ENCODE measurements around the gene ARMC9.

DNA sequence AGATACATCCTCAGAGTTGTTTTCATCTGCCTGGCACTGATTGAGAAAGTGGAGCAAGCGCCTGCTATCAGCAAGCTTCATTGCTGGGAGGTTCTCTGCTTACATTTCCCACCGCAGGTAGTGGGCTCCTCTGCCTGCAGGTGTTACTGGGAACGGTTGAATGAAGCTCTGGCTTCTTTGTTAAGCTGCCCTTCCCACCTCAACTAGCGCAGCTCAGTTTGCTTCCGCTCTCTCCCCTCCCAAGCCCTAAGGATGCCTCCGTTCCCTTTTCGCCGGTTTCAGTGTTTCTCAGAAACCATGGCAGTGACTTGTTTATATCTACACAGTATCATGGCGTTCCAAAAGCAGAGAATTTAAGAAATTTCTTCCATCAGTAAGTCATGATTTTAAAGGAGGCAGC is 124.9 kb downstream of the ARMC9 start:
- TF ChIP-seq POLR2AphosphoS5 (IDR thresholded peaks at IDR 0.05; ENCODE audit: low read depth, low read length), result no peak
- TF ChIP-seq TAF1 (IDR thresholded peaks at IDR 0.05; ENCODE audit: borderline replicate concordance, insufficient read depth, low read length), result no peak
- TF ChIP-seq, protein P1, sequence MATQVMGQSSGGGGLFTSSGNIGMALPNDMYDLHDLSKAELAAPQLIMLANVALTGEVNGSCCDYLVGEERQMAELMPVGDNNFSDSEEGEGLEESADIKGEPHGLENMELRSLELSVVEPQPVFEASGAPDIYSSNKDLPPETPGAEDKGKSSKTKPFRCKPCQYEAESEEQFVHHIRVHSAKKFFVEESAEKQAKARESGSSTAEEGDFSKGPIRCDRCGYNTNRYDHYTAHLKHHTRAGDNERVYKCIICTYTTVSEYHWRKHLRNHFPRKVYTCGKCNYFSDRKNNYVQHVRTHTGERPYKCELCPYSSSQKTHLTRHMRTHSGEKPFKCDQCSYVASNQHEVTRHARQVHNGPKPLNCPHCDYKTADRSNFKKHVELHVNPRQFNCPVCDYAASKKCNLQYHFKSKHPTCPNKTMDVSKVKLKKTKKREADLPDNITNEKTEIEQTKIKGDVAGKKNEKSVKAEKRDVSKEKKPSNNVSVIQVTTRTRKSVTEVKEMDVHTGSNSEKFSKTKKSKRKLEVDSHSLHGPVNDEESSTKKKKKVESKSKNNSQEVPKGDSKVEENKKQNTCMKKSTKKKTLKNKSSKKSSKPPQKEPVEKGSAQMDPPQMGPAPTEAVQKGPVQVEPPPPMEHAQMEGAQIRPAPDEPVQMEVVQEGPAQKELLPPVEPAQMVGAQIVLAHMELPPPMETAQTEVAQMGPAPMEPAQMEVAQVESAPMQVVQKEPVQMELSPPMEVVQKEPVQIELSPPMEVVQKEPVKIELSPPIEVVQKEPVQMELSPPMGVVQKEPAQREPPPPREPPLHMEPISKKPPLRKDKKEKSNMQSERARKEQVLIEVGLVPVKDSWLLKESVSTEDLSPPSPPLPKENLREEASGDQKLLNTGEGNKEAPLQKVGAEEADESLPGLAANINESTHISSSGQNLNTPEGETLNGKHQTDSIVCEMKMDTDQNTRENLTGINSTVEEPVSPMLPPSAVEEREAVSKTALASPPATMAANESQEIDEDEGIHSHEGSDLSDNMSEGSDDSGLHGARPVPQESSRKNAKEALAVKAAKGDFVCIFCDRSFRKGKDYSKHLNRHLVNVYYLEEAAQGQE (IDR thresholded peaks at IDR 0.05; ENCODE audit: insufficient read depth in 1 of 2, low read depth in 2 of 2, low read length in 2 of 2), result no peak
- no peak for TF ChIP-seq SIN3A (IDR thresholded peaks at IDR 0.05; ENCODE audit: borderline replicate concordance, insufficient read depth, low read length)

Measured in PFSK-1 (cell line).